Measurements from ENCODE around the gene TBC1D16.

The TBC1D16 gene

GRCh38 chr17:79930062-79930876 is 105.4 kb downstream of the TBC1D16 start:
- no peak for TF ChIP-seq CTCF (IDR thresholded peaks at IDR 0.05; ENCODE audit: insufficient read depth, low read length, poor library complexity, severe bottlenecking)

GRCh38 chr17:79929257-79930061 is 106.2 kb downstream of the TBC1D16 start:
- Histone ChIP-seq H3K27me3 (replicated peaks; ENCODE audit: control insufficient read depth, insufficient read depth, low read length) (no peaks in the 10 kb centered on the region; the same call in none of the 2 replicates), H3K4me3 (replicated peaks; ENCODE audit: low read depth, low read length) (no peak overlapping the region), H3K36me3 (ENCODE audit: control insufficient read depth, insufficient read depth, low read length) (no peaks in the 10 kb centered on the region)
- DNase-seq (ENCODE audit: extremely low read depth, insufficient read length) = no peak
- no peak for TF ChIP-seq CTCF (IDR thresholded peaks at IDR 0.05; ENCODE audit: insufficient read depth, low read length, poor library complexity, severe bottlenecking)

More at GRCh38 chr17:79930062-79930876, 105.4 kb downstream of the TBC1D16 start:
- Histone ChIP-seq H3K4me3 (replicated peaks; ENCODE audit: low read depth, low read length) (no peak overlapping the region), H3K27me3 (replicated peaks; ENCODE audit: control insufficient read depth, insufficient read depth, low read length) (no peaks in the 10 kb centered on the region; the same call in none of the 2 replicates), H3K36me3 (ENCODE audit: control insufficient read depth, insufficient read depth, low read length) (no peaks in the 10 kb centered on the region)
- DNase-seq (ENCODE audit: extremely low read depth, insufficient read length) = no peak

- no peak for DNase-seq (ENCODE audit: extremely low read depth, insufficient read length)
- Histone ChIP-seq H3K27me3 (replicated peaks; ENCODE audit: control insufficient read depth, insufficient read depth, low read length) (no peaks in the 10 kb centered on the region; the same call in none of the 2 replicates), H3K4me3 (replicated peaks; ENCODE audit: low read depth, low read length) (no peak overlapping the region), H3K36me3 (ENCODE audit: control insufficient read depth, insufficient read depth, low read length) (no peaks in the 10 kb centered on the region)
- no peak for TF ChIP-seq CTCF (IDR thresholded peaks at IDR 0.05; ENCODE audit: insufficient read depth, low read length, poor library complexity, severe bottlenecking)
Measured at GRCh38 chr17:79928502-79929256, 107.0 kb downstream of the TBC1D16 start.

GRCh38 chr17:79927688-79928501 is 107.8 kb downstream of the TBC1D16 start:
- Histone ChIP-seq H3K27me3 (replicated peaks; ENCODE audit: control insufficient read depth, insufficient read depth, low read length) (no peaks in the 10 kb centered on the region; the same call in none of the 2 replicates), H3K4me3 (replicated peaks; ENCODE audit: low read depth, low read length) (no peak overlapping the region), H3K36me3 (ENCODE audit: control insufficient read depth, insufficient read depth, low read length) (no peaks in the 10 kb centered on the region)
- no peak for TF ChIP-seq CTCF (IDR thresholded peaks at IDR 0.05; ENCODE audit: insufficient read depth, low read length, poor library complexity, severe bottlenecking)
- DNase-seq (ENCODE audit: extremely low read depth, insufficient read length) = no peak

- Histone ChIP-seq H3K4me3 (replicated peaks; ENCODE audit: low read depth, low read length) (no peak overlapping the region), H3K27me3 (replicated peaks; ENCODE audit: control insufficient read depth, insufficient read depth, low read length) (no peaks in the 10 kb centered on the region; the same call in none of the 2 replicates), H3K36me3 (ENCODE audit: control insufficient read depth, insufficient read depth, low read length) (no peaks in the 10 kb centered on the region)
- no peak for TF ChIP-seq CTCF (IDR thresholded peaks at IDR 0.05; ENCODE audit: insufficient read depth, low read length, poor library complexity, severe bottlenecking)
- no peak for DNase-seq (ENCODE audit: extremely low read depth, insufficient read length)
Measured at GRCh38 chr17:79927136-79927661, 108.5 kb downstream of the TBC1D16 start.
